ELR (cell line): Measurements from ENCODE around the gene ALG3.

Experiments used
- DNase-seq: peaks from one replicate; pipeline ENCODE4 v3.0.0-alpha.2; 2015; ENCODE audit warnings: low read depth

Gene ALG3

DNA sequence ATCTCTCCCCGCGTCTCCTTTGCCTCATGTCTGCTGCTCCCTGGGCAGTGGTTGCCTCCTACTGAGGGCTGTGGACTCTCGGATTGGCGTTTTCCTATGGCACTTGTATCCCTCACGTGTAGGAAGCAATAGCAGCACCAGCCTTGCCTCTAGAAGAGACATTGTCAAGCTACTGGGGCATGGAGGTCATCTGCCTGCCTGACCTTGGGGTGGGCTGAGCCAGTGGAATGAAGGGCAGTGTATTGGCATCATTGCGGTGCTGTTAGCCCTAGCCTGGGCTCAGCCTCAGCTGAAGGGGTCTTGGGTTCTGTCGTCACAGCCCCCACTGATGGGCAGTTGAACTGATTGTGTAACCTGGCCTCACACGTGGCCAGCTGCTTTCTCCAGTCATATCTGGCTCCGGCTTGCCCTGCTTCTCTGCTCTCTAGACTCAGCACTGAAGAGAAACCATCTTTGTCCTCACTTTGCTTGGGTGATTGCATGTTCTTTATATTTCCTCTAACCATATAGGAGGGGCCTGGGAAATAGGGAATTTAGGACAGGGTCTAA is 54.7 kb downstream of the ALG3 start:
- DNase-seq = no peak

DNA sequence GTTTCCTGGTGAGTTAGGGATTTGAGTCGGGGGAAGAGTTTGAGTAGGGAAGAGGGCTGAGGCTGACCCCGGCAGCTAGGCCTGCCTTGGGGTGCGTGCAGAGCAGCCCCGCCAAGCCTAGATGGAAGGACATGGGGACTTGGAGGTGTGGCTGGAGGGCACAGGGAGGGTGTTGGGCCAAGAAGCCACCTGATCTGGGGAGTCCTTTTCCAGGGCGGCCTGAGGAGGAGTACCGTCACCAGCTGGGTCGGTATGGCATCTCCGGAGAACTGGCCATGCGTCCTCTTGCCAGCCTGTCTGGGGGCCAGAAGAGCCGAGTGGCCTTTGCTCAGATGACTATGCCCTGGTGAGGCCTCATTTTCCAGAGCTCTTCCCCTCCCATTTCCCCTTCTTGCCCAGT is 55.9 kb downstream of the ALG3 start:
- no peak for DNase-seq
